H1 (cell line): ENCODE results near the gene STAMBP. TPM values are rescaled to one million over a fixed set of nuclear protein-coding genes. Genes with fewer than 3 reads are reported as not detected.

Experiments
- CTCF ChIA-PET: fragments of 300-600 bp; sonication (Branson Sonifier 250); formaldehyde crosslinking; loops from one replicate; lab custom pipeline; 2021; ENCODE audit not compliant: partially characterized antibody; lab: Charles Lee
- POLR2A ChIA-PET: fragments of 300-600 bp; sonication (Branson Sonifier 250); formaldehyde crosslinking; loops from one replicate; lab custom pipeline; 2021; ENCODE audit warnings: inconsistent platforms; ENCODE audit not compliant: partially characterized antibody; lab: Charles Lee
- DNase-seq, 2 experiments: peaks; one replicate each; pipeline versions ENCODE4 v3.0.0 to v3.0.0-alpha.2; 2010 to 2022; ENCODE audit warnings: low spot score in 2 of 2, low read depth in 1 of 2, mixed read lengths in 1 of 2
- FAIRE-seq: peaks from 2 replicates; lab custom pipeline; 2011; peaks lifted over from hg19 to GRCh38; lab: Jason Lieb, UNC
- H2AFZ ChIP-seq: 2 replicates; pipeline ENCODE4 v1.8.1; 2012; ENCODE audit warnings: low read length, inconsistent platforms
- H2AK5ac ChIP-seq: 2 replicates; pipeline ENCODE4 v1.6.1; 2013; ENCODE audit warnings: low read depth, low read length
- H2BK120ac ChIP-seq: replicated peaks from 2 replicates; pipeline ENCODE3; 2013; ENCODE audit warnings: low read depth, low read length, inconsistent platforms
- H2BK12ac ChIP-seq: 2 replicates; pipeline ENCODE4 v1.6.1; 2013; ENCODE audit warnings: low read depth, low read length
- H2BK15ac ChIP-seq: 2 replicates; pipeline ENCODE4 v1.6.1; 2013; ENCODE audit warnings: low read length
- H2BK20ac ChIP-seq: 2 replicates; pipeline ENCODE4 v1.6.1; 2013; ENCODE audit warnings: low read length
- H2BK5ac ChIP-seq: 2 replicates; pipeline ENCODE4 v1.6.1; 2013; ENCODE audit warnings: low read depth, low read length
- H3K14ac ChIP-seq: 2 replicates; pipeline ENCODE4 v1.6.1; 2013; ENCODE audit warnings: inconsistent platforms; ENCODE audit not compliant: insufficient read length
- H3K18ac ChIP-seq: 2 replicates; pipeline ENCODE4 v1.6.1; 2013; ENCODE audit warnings: low read length; ENCODE audit errors: extremely low read depth
- H3K23ac ChIP-seq: 2 replicates; pipeline ENCODE4 v1.6.1; 2013; ENCODE audit warnings: inconsistent platforms; ENCODE audit not compliant: insufficient read length
- H3K23me2 ChIP-seq: 2 replicates; pipeline ENCODE4 v1.6.1; 2013; ENCODE audit warnings: low read depth, low read length
- H3K27ac ChIP-seq: 2 replicates; pipeline ENCODE4 v1.6.1; 2011; ENCODE audit warnings: low read depth, low read length, inconsistent platforms
- H3K27me3 ChIP-seq, 4 experiments: replicated peaks in 1 of 4; 1 replicate in 1 of 4; 2 replicates in 3 of 4; pipeline versions ENCODE4 v1.6.1 to v1.8.1; 2011 to 2013; ENCODE audit warnings: low read length in 3 of 4, mild to moderate bottlenecking in 3 of 4, inconsistent platforms in 2 of 4, mixed read lengths in 2 of 4, moderate library complexity in 1 of 4; ENCODE audit not compliant: control insufficient read depth in 3 of 4, insufficient read depth in 3 of 4; ENCODE audit errors: extremely low read depth in 1 of 4
- H3K36me3 ChIP-seq, 4 experiments: 2 replicates each; pipeline versions ENCODE4 v1.6.1 to v1.8.1; 2011 to 2013; ENCODE audit warnings: mild to moderate bottlenecking in 4 of 4, low read length in 3 of 4, moderate library complexity in 2 of 4, control low read depth in 1 of 4, inconsistent platforms in 1 of 4; ENCODE audit not compliant: insufficient read depth in 4 of 4, control insufficient read depth in 2 of 4
- H3K4ac ChIP-seq: replicated peaks from 2 replicates; pipeline ENCODE3; 2013; ENCODE audit warnings: low read length, low read depth, mixed read lengths, inconsistent platforms; ENCODE audit not compliant: insufficient read length
- H3K4me1 ChIP-seq, 4 experiments: replicated peaks in 1 of 4; 1 replicate in 1 of 4; 2 replicates in 3 of 4; pipeline versions ENCODE4 v1.6.1 to v1.8.1; 2011 to 2013; ENCODE audit warnings: low read length in 3 of 4, inconsistent platforms in 2 of 4, mixed read lengths in 1 of 4; ENCODE audit not compliant: insufficient read depth in 4 of 4, control insufficient read depth in 3 of 4
- H3K4me2 ChIP-seq, 2 experiments: 2 replicates each; pipeline versions ENCODE4 v1.6.1 to v1.8.1; 2011 to 2013; ENCODE audit warnings: low read depth in 2 of 2, low read length in 2 of 2, control low read depth in 1 of 2, inconsistent platforms in 1 of 2, mild to moderate bottlenecking in 1 of 2; ENCODE audit not compliant: insufficient read depth in 1 of 2
- H3K4me3 ChIP-seq, 4 experiments: fragments of 200-600, 300-600 bp in 1 of 4; sonication (generic), shearing (Covaris generic), sonication (Bioruptor Twin) in 1 of 4; 2 replicates each; pipeline versions ENCODE4 v1.5.1 to v1.8.1; 2011 to 2016; ENCODE audit warnings: low read length in 4 of 4, low read depth in 3 of 4, control low read depth in 2 of 4, inconsistent platforms in 2 of 4, mild to moderate bottlenecking in 2 of 4, mixed read lengths in 1 of 4, moderate library complexity in 1 of 4; ENCODE audit not compliant: insufficient read depth in 2 of 4; ENCODE audit errors: extremely low read depth in 1 of 4
- H3K56ac ChIP-seq: replicated peaks from 2 replicates; pipeline ENCODE3; 2013; ENCODE audit warnings: low read depth, mild to moderate bottlenecking, mixed read lengths, low read length, inconsistent platforms; ENCODE audit not compliant: insufficient read length
- H3K79me1 ChIP-seq: 2 replicates; pipeline ENCODE4 v1.6.1; 2013; ENCODE audit warnings: low read depth, low read length, control low read depth
- H3K79me2 ChIP-seq, 2 experiments: 2 replicates each; pipeline versions ENCODE4 v1.6.1 to v1.8.1; 2012 to 2013; ENCODE audit warnings: low read length in 2 of 2, mild to moderate bottlenecking in 2 of 2, inconsistent platforms in 1 of 2; ENCODE audit not compliant: insufficient read depth in 2 of 2, control insufficient read depth in 1 of 2
- H3K9ac ChIP-seq, 4 experiments: replicated peaks in 1 of 4; 1 replicate in 1 of 4; 2 replicates in 3 of 4; pipeline versions ENCODE4 v1.6.1 to v1.8.1; 2011 to 2013; ENCODE audit warnings: low read depth in 3 of 4, low read length in 3 of 4, control low read depth in 2 of 4, mild to moderate bottlenecking in 2 of 4, moderate library complexity in 2 of 4, inconsistent platforms in 1 of 4; ENCODE audit errors: extremely low read depth in 1 of 4
- H3K9me3 ChIP-seq, 2 experiments: 2 replicates each; pipeline versions ENCODE4 v1.6.1 to v1.8.1; 2012 to 2013; ENCODE audit warnings: mild to moderate bottlenecking in 2 of 2, moderate library complexity in 2 of 2, control low read depth in 1 of 2, inconsistent platforms in 1 of 2, low read depth in 1 of 2, low read length in 1 of 2, mixed read lengths in 1 of 2; ENCODE audit not compliant: insufficient read depth in 2 of 2
- H4K20me1 ChIP-seq, 2 experiments: replicated peaks in 1 of 2; 2 replicates each; pipeline versions ENCODE3 to v1.8.1; 2011 to 2013; ENCODE audit warnings: inconsistent platforms in 2 of 2, low read length in 2 of 2, mild to moderate bottlenecking in 1 of 2; ENCODE audit not compliant: insufficient read depth in 2 of 2, control insufficient read depth in 1 of 2
- H4K5ac ChIP-seq: 2 replicates; pipeline ENCODE4 v1.6.1; 2013; ENCODE audit warnings: low read length, low read depth, mixed read lengths, inconsistent platforms; ENCODE audit not compliant: insufficient read length
- H4K8ac ChIP-seq: 2 replicates; pipeline ENCODE4 v1.8.0; 2013; ENCODE audit warnings: mild to moderate bottlenecking, moderate library complexity, low read length, inconsistent platforms; ENCODE audit not compliant: insufficient read depth; ENCODE audit errors: extremely low read depth
- H4K91ac ChIP-seq: replicated peaks from 2 replicates; pipeline ENCODE3; 2013; ENCODE audit warnings: low read length, mixed read lengths, inconsistent platforms; ENCODE audit not compliant: insufficient read length
- ATF2 ChIP-seq: IDR thresholded peaks from 2 replicates; pipeline ENCODE4 v1.6.1; 2012; ENCODE audit warnings: low read length, inconsistent platforms
- CBX8 ChIP-seq: fragments of 300-800, 300-1000 bp; sonication (generic); IDR thresholded peaks from 2 replicates; pipeline ENCODE4 v1.7.1; 2016; ENCODE audit warnings: low read depth, low read length, borderline replicate concordance
- CREB1 ChIP-seq: IDR thresholded peaks from 2 replicates; pipeline ENCODE4 v1.6.1; 2012; ENCODE audit warnings: inconsistent platforms
- EZH2 ChIP-seq: fragments of 200-600 bp; sonication (generic); IDR thresholded peaks from 2 replicates; pipeline ENCODE4 v1.7.1; 2012; ENCODE audit warnings: low read depth, mild to moderate bottlenecking, moderate library complexity, low read length, inconsistent platforms; ENCODE audit not compliant: severe bottlenecking
- KDM1A ChIP-seq: fragments of 200-600, 300-600 bp; sonication (generic); IDR thresholded peaks from 2 replicates; pipeline ENCODE4 v1.7.1; 2016; ENCODE audit warnings: mild to moderate bottlenecking, low read length, borderline replicate concordance
- MAFK ChIP-seq: IDR thresholded peaks from 2 replicates; pipeline ENCODE4 v1.6.1; 2012; ENCODE audit warnings: low read depth, mild to moderate bottlenecking, improper control_type of control experiment, low read length
- NRF1 ChIP-seq: IDR thresholded peaks from 2 replicates; pipeline ENCODE4 v1.6.1; 2011; ENCODE audit warnings: mild to moderate bottlenecking, low read depth, low read length, improper control_type of control experiment
- RAD21 ChIP-seq, 2 experiments: IDR thresholded peaks in 1 of 2; conservative IDR thresholded peaks in 1 of 2; 2 replicates each; pipeline ENCODE4 v1.6.1; 2011; ENCODE audit warnings: low read depth in 2 of 2, low read length in 2 of 2, improper control_type of control experiment in 1 of 2, inconsistent platforms in 1 of 2, mild to moderate bottlenecking in 1 of 2, moderate library complexity in 1 of 2
- RFX5 ChIP-seq: IDR thresholded peaks from 2 replicates; pipeline ENCODE4 v1.6.1; 2011; ENCODE audit warnings: low read depth, low read length, improper control_type of control experiment, borderline replicate concordance
- SAP30 ChIP-seq: fragments of 300-600 bp; sonication (generic); IDR thresholded peaks from 2 replicates; pipeline ENCODE4 v1.7.1; 2012; ENCODE audit warnings: low read length, moderate library complexity, mild to moderate bottlenecking, inconsistent platforms; ENCODE audit not compliant: insufficient read depth, insufficient replicate concordance
- YY1 ChIP-seq: IDR thresholded peaks from 2 replicates; pipeline ENCODE4 v1.6.1; 2011; ENCODE audit warnings: low read depth, mild to moderate bottlenecking, low read length
- WGBS, 2 experiments: shearing (Covaris generic) in 1 of 2; methylation state at CpG; one replicate each; pipeline versions ENCODE4 v1.1.6 to v1.1.7; 2013 to 2015; ENCODE audit warnings: low lambda C conversion rate in 2 of 2, mixed read lengths in 2 of 2, inconsistent platforms in 1 of 2, low coverage in 1 of 2, missing lambda C conversion rate in 1 of 2; ENCODE audit not compliant: insufficient replicate concordance in 2 of 2, insufficient coverage in 1 of 2, insufficient read length in 1 of 2; ENCODE audit errors: extremely low coverage in 1 of 2, missing lambda C conversion rate in 1 of 2; 5-methylcytosine and 5-hydroxymethylcytosine counted together
- polyA plus RNA-seq, 7 experiments: library from polyadenylated mRNA; depleted of rRNA in 3 of 7; stranded (reverse) in 5 of 7; unstranded in 2 of 7; fragments of >200 nt in 5 of 7; fragments of 200-250 nt in 2 of 7; gene quantifications; 1 replicate in 5 of 7; 2 replicates in 1 of 7; 4 replicates in 1 of 7; pipeline versions ENCODE4 v1.2.1 to v1.2.3, GENCODE V29; 2011 to 2013; ENCODE audit warnings: missing spikeins in 2 of 7, mixed read lengths in 2 of 7
- total RNA-seq: library from RNA; stranded (reverse); fragmentation: NEBNext Ultra II Directional; extraction: Animal tissue kit (Norgen Biotek cat#: 25700); gene quantifications from 2 replicates; pipeline ENCODE4 v1.2.1, GENCODE V29; 2021
- TF ChIP-seq, protein P1 (sequence below): IDR thresholded peaks from 2 replicates; pipeline ENCODE4 v1.6.1; 2012; ENCODE audit warnings: inconsistent platforms

Gene STAMBP
- total and polyA plus RNA-seq, 2 of the 8 experiments (the other 6 are each of a cell fraction or from before 2014, with no cell fraction given) = 35.8 to 49.7 TPM

- Histone ChIP-seq H3K9me3 (no peaks in the 10 kb centered on the region), H2BK15ac (no peak overlapping the region), H3K56ac (no peak overlapping the region), H3K36me3 (peaks cover 11 to 50% (median 31%) of the 10 kb centered on the region in 4 experiments), H3K79me1 (no peaks in the 10 kb centered on the region), H3K23me2 (no peaks in the 10 kb centered on the region), H3K23ac (no peak overlapping the region), H2BK5ac (no peak overlapping the region), H2BK12ac (no peak overlapping the region), H3K79me2 (0 out of 4 replicates have a peak, but pooled peaks cover 0 to 5% of the 10 kb centered on the region in 2 experiments), H3K4ac (no peak overlapping the region), H2BK20ac (no peak overlapping the region), H3K4me2 (no peak overlapping the region), H3K27me3 (no peaks in the 10 kb centered on the region), H3K9ac (no peak overlapping the region), H2BK120ac (no peak overlapping the region), H4K8ac (no peak overlapping the region), H3K4me3 (no peak overlapping the region), H3K18ac (no peak overlapping the region), H4K20me1 (peaks cover 2 to 6% of the 10 kb centered on the region in 2 experiments), H3K27ac (no peak overlapping the region), H3K4me1 (no peaks in the 10 kb centered on the region), H2AFZ (no peak overlapping the region), H4K91ac (no peak overlapping the region), H4K5ac (no peak overlapping the region), H2AK5ac (no peak overlapping the region), H3K14ac (no peak overlapping the region)
- FAIRE-seq = no peak
- no peak for DNase-seq
- ChIA-PET CTCF (interaction anchor here (0.9 to 3.0 kb wide), 3 partner anchors 17 to 164 kb away, joined by 3 to 14 read pairs (median 4); no protein-coding TSS in a partner anchor), POLR2A (interaction anchor here (0.6 kb wide), 1 partner anchor 106 kb away, joined by 3 read pairs; no protein-coding TSS in a partner anchor)
- WGBS, 2 experiments = 85% methylated on average over 2 of the region's 2 CpGs; no CpG with 5 or more reads in 1 of the 2 experiments
- no peak for TF ChIP-seq NRF1
- no peak for TF ChIP-seq ATF2
- no peak for TF ChIP-seq SAP30
- TF ChIP-seq CREB1 = no peak
- TF ChIP-seq, protein P1, sequence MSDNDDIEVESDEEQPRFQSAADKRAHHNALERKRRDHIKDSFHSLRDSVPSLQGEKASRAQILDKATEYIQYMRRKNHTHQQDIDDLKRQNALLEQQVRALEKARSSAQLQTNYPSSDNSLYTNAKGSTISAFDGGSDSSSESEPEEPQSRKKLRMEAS = no peak
- no peak for TF ChIP-seq RAD21 (IDR thresholded peaks at IDR 0.05 in 1 of 2, conservative IDR thresholded peaks at IDR 0.05 in 1 of 2; ENCODE audit: low read depth in 2 of 2, low read length in 2 of 2)
- no peak for TF ChIP-seq YY1
- TF ChIP-seq MAFK = no peak
- no peak for TF ChIP-seq EZH2
- no peak for TF ChIP-seq KDM1A
- no peak for TF ChIP-seq RFX5
- no peak for TF ChIP-seq CBX8
Observed at GRCh38 chr2:73844087-73844486, 15.3 kb downstream of the STAMBP start.
